AG10803 (cell line): ENCODE measurements around the gene ZNF512.
"Not testable (repeated sequence)": the region's sequence is repeated elsewhere in the genome, so short reads cannot be mapped to it uniquely, and the experiment has no call there.

Source experiments
- DNase-seq: peaks from one replicate; pipeline ENCODE4 v3.0.0; 2010; ENCODE audit warnings: low read depth
- H3K4me3 ChIP-seq: 2 replicates; pipeline ENCODE4 v1.5.1; 2011; ENCODE audit warnings: mild to moderate bottlenecking, low read length, control low read depth
- TF ChIP-seq, protein P1 (sequence below): conservative IDR thresholded peaks from 2 replicates; pipeline ENCODE4 v1.5.1; 2011; ENCODE audit warnings: mild to moderate bottlenecking, low read length, control low read depth, inconsistent platforms

Gene ZNF512, protein sequence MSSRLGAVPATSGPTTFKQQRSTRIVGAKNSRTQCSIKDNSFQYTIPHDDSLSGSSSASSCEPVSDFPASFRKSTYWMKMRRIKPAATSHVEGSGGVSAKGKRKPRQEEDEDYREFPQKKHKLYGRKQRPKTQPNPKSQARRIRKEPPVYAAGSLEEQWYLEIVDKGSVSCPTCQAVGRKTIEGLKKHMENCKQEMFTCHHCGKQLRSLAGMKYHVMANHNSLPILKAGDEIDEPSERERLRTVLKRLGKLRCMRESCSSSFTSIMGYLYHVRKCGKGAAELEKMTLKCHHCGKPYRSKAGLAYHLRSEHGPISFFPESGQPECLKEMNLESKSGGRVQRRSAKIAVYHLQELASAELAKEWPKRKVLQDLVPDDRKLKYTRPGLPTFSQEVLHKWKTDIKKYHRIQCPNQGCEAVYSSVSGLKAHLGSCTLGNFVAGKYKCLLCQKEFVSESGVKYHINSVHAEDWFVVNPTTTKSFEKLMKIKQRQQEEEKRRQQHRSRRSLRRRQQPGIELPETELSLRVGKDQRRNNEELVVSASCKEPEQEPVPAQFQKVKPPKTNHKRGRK

DNA sequence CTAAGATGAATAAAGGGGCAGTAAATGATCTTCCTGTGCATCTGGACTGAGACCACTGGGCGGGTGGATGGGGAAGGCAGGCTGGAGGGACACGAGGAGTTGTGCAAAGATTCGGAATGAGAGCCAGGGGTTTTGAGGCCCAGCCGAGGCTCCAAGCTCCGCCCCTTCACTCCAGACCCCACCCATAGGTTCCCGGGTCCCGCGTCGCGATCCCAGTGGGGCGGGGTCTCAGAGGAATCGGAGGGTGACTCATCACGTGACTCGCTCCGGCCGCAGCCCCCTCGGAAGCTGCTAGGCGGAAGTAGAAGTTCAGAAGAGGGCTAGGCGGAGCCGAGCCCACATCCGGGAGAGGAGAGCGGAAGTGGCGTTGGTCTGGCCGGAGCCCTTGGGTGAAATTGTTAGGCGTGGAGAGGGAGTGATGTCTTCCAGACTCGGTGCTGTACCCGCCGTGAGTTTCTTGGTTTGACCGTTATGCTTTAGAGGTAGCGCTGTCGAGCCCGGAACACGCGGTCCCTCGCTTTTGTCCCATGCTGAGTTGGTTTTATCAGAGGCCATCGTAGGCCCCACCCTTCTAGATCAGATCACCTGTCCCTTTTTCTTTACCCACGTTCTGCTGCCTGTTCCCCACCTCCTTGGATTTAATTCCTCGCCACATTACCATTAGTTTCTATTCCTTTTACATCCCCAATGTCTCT, at the start of gene ZNF512:
Gene ZNF512 (plus strand): TSS at position 348 of the 695 bp plus-strand sequence. CDS start 71 bp downstream, at position 419.
- DNase-seq, result peak; percentile 92
- peak within 1 kb of the TSS; percentile 67 for H3K4me3 ChIP-seq
- TF ChIP-seq, protein P1, sequence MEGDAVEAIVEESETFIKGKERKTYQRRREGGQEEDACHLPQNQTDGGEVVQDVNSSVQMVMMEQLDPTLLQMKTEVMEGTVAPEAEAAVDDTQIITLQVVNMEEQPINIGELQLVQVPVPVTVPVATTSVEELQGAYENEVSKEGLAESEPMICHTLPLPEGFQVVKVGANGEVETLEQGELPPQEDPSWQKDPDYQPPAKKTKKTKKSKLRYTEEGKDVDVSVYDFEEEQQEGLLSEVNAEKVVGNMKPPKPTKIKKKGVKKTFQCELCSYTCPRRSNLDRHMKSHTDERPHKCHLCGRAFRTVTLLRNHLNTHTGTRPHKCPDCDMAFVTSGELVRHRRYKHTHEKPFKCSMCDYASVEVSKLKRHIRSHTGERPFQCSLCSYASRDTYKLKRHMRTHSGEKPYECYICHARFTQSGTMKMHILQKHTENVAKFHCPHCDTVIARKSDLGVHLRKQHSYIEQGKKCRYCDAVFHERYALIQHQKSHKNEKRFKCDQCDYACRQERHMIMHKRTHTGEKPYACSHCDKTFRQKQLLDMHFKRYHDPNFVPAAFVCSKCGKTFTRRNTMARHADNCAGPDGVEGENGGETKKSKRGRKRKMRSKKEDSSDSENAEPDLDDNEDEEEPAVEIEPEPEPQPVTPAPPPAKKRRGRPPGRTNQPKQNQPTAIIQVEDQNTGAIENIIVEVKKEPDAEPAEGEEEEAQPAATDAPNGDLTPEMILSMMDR, result no peak; the same call in 1 of the 2 replicates

GRCh38 chr2:27537287-27537686, 45.6 kb upstream of the ZNF512 start:
- no peak for DNase-seq
- TF ChIP-seq, protein P1, result no peak

GRCh38 chr2:27538839-27539450, 43.9 kb upstream of the ZNF512 start:
- H3K4me3 ChIP-seq, DNase-seq: not testable (repeated sequence)

More at GRCh38 chr2:27537287-27537686, 45.6 kb upstream of the ZNF512 start:
- H3K4me3 ChIP-seq, result no peak overlapping the region

GRCh38 chr2:27539649-27540048, 43.2 kb upstream of the ZNF512 start:
- not testable (repeated sequence) for DNase-seq, H3K4me3 ChIP-seq

GRCh38 chr2:27544143-27544821, 38.6 kb upstream of the ZNF512 start:
- TF ChIP-seq, protein P1, result no peak
- H3K4me3 ChIP-seq, result no peak overlapping the region
- no peak for DNase-seq

DNA sequence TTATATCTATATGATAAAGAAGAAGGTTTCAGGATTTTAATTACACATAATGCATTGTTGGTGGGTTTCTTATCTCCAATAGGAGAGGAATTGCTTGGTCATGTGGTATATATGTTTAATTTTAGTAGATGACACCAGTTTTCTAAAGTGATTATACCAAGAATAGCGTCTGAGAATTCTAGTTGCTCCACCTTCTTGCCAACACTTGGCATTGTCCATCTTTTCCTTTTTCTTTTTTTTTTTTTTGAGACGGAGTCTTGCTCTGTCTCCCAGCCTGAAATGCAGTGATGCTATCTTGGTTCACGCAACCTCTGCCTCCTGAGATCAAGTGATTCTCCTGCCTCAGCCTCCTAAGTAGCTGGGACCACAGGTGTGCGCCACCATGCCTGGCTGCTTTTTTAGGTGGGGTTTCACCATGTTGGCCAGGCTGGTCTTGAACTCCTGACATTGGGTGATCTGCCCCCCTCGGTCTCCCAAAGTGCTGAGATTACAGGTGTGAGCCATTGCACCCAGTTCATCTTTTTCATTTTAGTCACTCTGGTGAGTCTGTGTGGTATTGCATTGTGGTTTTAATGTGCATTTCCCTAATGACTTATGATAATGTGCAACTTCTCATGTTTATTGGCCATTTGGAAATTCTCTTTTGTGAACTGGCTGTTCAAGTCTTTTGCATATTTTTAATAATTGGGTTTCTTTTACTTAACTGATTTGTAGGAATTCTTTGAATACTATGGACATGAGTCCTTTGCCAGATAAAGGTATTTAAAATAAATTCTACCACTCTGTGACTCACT, 37.3 kb upstream of the ZNF512 start:
- TF ChIP-seq, protein P1, result no peak
- no peak overlapping the region for H3K4me3 ChIP-seq
- peak; percentile 69 for DNase-seq

DNA sequence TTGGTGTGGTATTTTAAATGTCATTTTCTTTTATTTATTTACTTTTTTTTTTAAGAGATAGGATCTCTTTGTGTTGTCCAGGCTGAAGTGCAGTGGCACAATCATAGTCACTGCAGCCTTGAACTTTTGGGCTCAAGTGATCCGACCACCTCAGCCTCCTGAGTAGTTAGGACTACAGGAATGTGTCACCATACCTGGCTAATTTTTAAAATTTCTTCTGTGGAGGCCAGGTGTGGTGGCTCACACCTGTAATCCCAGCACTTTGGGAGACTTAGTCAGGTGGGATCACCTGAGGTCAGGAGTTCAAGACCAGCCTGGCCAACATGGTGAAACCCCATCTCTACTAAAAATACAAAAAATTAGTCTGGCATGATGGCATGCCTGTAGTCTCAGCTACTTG, 33.5 kb upstream of the ZNF512 start:
- TF ChIP-seq, protein P1, result no peak
- no peak overlapping the region for H3K4me3 ChIP-seq

More for the DNA sequence above, 33.5 kb upstream of the ZNF512 start:
- no peak for DNase-seq
